OCI-LY7 (cell line): Measurements from ENCODE around the gene DNAH6. TPM values are rescaled to one million over a fixed set of nuclear protein-coding genes. Genes with fewer than 3 reads are reported as not detected.

ENCODE experiments used
- BruUV-seq: library from RNA; stranded (reverse); fragments of 400-500 nt; replicated peaks from 2 replicates; lab custom pipeline; 2021; lab: Mats Ljungman, UMichigan
- CTCF ChIA-PET: fragments of 300-600 bp; sonication (Branson Sonifier 250); formaldehyde crosslinking; loops from one replicate; lab custom pipeline; 2022; ENCODE audit warnings: antibody characterized with exemption; ENCODE audit not compliant: unreplicated experiment; lab: Charles Lee
- POLR2A ChIA-PET: fragments of 300-600 bp; sonication (Branson Sonifier 250); formaldehyde crosslinking; loops from one replicate; lab custom pipeline; 2022; ENCODE audit warnings: antibody characterized with exemption; lab: Charles Lee
- DNase-seq: peaks from one replicate; pipeline ENCODE4 v3.0.0-alpha.2; 2015; ENCODE audit warnings: low spot score
- H2AFZ ChIP-seq: fragments of 200-600 bp; sonication (generic), shearing (Covaris generic); 2 replicates; pipeline ENCODE4 v1.6.1; 2014; ENCODE audit warnings: mild to moderate bottlenecking, antibody characterized with exemption, low read length, moderate library complexity
- H3K27ac ChIP-seq: fragments of 200-600 bp; sonication (generic); 2 replicates; pipeline ENCODE4 v1.5.1; 2014; ENCODE audit warnings: mixed run types, low read depth, mild to moderate bottlenecking, moderate library complexity, low read length, inconsistent platforms; ENCODE audit not compliant: poor library complexity, severe bottlenecking
- H3K36me3 ChIP-seq: fragments of 200-600 bp; sonication (generic); 2 replicates; pipeline ENCODE4 v1.6.1; 2014; ENCODE audit warnings: mild to moderate bottlenecking, antibody characterized with exemption, low read length, moderate library complexity, mixed read lengths; ENCODE audit not compliant: insufficient read depth
- H3K4me1 ChIP-seq: fragments of 200-600 bp; sonication (generic); 2 replicates; pipeline ENCODE4 v1.5.1; 2014; ENCODE audit warnings: mild to moderate bottlenecking, low read length; ENCODE audit not compliant: insufficient read depth, poor library complexity, severe bottlenecking
- H3K4me2 ChIP-seq: fragments of 200-600 bp; sonication (generic); 2 replicates; pipeline ENCODE4 v1.6.1; 2014; ENCODE audit warnings: mild to moderate bottlenecking, low read length
- H3K4me3 ChIP-seq: fragments of 200-600 bp; sonication (generic); 2 replicates; pipeline ENCODE4 v1.5.1; 2014; ENCODE audit warnings: mild to moderate bottlenecking, low read depth, low read length; ENCODE audit not compliant: poor library complexity, severe bottlenecking
- H3K79me2 ChIP-seq: fragments of 200-600 bp; sonication (generic); 2 replicates; pipeline ENCODE4 v1.6.1; 2016; ENCODE audit warnings: low read depth, mild to moderate bottlenecking, low read length, moderate library complexity, mixed read lengths; ENCODE audit not compliant: insufficient read depth
- H3K9me2 ChIP-seq: fragments of 200-600 bp; sonication (generic); 2 replicates; pipeline ENCODE4 v1.6.1; 2016; ENCODE audit warnings: mild to moderate bottlenecking, low read length, mixed read lengths; ENCODE audit not compliant: insufficient read depth
- H3K9me3 ChIP-seq: fragments of 200-600 bp; sonication (generic); 2 replicates; pipeline ENCODE4 v1.6.1; 2014; ENCODE audit warnings: mild to moderate bottlenecking, mixed run types, low read length, mixed read lengths
- H4K20me1 ChIP-seq: fragments of 200-600 bp; sonication (generic); 2 replicates; pipeline ENCODE4 v1.6.1; 2014; ENCODE audit warnings: mild to moderate bottlenecking, antibody characterized with exemption, low read length, moderate library complexity, mixed read lengths; ENCODE audit not compliant: insufficient read depth
- EZH2phosphoT487 ChIP-seq: fragments of 200-600 bp; sonication (generic); IDR thresholded peaks from 2 replicates; pipeline ENCODE4 v1.6.1; 2018; ENCODE audit warnings: low read depth, borderline replicate concordance, mild to moderate bottlenecking, mixed run types, antibody characterized with exemption, low read length, moderate library complexity, mixed read lengths
- intact Hi-C: fragments of 100-400 bp; cut with micrococcal nuclease; formaldehyde crosslinking; loops from one replicate; pipeline ENCODE4 v1.10.0; 2022; ENCODE audit not compliant: unreplicated experiment
- total RNA-seq, 2 experiments: library from RNA; depleted of rRNA in 1 of 2; stranded (reverse); fragments of >200 nt in 1 of 2; shearing (Covaris generic) in 1 of 2; gene quantifications; 2 replicates each; pipeline ENCODE4 v1.2.3, GENCODE V29; 2014 to 2022
- TF ChIP-seq, protein P1 (sequence below): fragments of 200-600 bp; sonication (generic); conservative IDR thresholded peaks from 2 replicates; pipeline ENCODE4 v1.5.1; 2014; ENCODE audit warnings: mild to moderate bottlenecking, antibody characterized with exemption, low read length, moderate library complexity, mixed read lengths

The DNAH6 gene
- total RNA-seq, 2 experiments from 2014 or later: 0.63 to 1.6 TPM

DNA sequence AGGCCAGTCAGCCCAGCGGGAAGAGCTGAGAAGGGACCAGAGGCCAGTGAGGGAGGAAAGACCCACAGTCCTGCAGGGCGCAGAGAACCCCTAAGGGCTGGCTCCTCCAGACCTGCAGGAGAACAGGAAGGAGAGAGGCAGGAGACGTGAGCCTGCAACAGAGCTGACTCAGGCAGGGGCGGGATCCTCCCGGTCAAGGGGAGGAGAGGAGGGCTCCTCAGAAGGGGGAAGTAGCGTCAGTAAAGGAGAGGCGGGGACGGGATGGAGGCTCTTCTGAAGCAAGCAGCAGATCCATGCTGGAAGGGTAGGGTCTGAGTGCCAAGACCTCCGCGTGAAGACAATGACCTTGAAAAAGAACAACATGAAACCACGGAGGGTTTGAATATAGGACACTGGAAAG, 313.8 kb downstream of the DNAH6 start:
- no peak overlapping the region for H3K4me2 ChIP-seq
- ChIA-PET CTCF (no interaction called here), POLR2A (no interaction called here)
- no peak overlapping the region for H2AFZ ChIP-seq
- H3K9me3 ChIP-seq: no peaks in the 10 kb centered on the region; the same call in 1 of the 2 replicates
- H4K20me1 ChIP-seq: no peaks in the 10 kb centered on the region
- TF ChIP-seq, protein P1, sequence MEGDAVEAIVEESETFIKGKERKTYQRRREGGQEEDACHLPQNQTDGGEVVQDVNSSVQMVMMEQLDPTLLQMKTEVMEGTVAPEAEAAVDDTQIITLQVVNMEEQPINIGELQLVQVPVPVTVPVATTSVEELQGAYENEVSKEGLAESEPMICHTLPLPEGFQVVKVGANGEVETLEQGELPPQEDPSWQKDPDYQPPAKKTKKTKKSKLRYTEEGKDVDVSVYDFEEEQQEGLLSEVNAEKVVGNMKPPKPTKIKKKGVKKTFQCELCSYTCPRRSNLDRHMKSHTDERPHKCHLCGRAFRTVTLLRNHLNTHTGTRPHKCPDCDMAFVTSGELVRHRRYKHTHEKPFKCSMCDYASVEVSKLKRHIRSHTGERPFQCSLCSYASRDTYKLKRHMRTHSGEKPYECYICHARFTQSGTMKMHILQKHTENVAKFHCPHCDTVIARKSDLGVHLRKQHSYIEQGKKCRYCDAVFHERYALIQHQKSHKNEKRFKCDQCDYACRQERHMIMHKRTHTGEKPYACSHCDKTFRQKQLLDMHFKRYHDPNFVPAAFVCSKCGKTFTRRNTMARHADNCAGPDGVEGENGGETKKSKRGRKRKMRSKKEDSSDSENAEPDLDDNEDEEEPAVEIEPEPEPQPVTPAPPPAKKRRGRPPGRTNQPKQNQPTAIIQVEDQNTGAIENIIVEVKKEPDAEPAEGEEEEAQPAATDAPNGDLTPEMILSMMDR: no peak
- no peak for TF ChIP-seq EZH2phosphoT487
- BruUV-seq: no TSS peak
- H3K79me2 ChIP-seq: no peaks in the 10 kb centered on the region
- no peak overlapping the region for H3K27ac ChIP-seq
- DNase-seq: no peak
- intact Hi-C loops: no loop called here
- no peak overlapping the region for H3K4me3 ChIP-seq
- no peaks in the 10 kb centered on the region for H3K9me2 ChIP-seq
- peaks cover 17% of the 10 kb centered on the region for H3K4me1 ChIP-seq
- H3K36me3 ChIP-seq: no peaks in the 10 kb centered on the region

DNA sequence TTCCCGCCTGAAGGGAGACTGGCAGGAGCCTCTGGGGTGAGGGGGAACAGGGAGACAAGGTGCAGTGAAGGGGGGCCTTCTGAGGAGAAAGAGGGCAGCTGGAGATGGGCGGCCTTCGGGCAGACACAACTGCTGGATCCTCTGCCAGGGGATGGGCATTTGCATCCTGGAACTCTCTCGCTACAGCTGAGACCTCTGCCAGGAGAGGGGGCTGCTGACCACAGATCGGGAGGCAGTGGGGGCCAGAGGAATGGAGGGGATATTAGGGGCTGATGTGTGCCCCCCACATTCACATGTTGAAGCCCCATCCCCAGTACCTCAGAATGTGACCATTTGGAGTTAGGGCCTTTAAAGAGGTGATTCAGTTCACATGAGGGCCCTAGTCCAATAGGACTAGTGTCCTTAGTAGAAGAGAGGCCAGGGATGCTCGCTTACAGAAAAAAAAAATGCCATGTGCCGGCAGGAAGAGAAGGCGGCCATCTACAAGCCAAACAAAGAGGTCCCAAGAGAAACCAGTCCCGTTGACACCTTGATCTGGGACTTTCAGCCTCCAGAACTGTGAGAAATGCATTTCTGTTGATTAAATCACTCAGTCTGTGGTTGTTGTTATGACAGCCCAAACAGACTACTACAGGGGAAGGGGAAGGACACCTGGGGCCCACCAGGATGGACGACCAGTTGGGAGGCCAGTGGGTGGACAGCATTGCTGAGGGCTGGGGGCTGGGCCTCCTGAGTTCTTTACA, 314.6 kb downstream of the DNAH6 start:
- H2AFZ ChIP-seq: no peak overlapping the region
- H3K36me3 ChIP-seq: no peaks in the 10 kb centered on the region
- CTCF ChIA-PET: no interaction called here
- no peak for TF ChIP-seq EZH2phosphoT487
- TF ChIP-seq, protein P1: no peak
- intact Hi-C loops: no loop called here
- peaks cover 17% of the 10 kb centered on the region for H3K4me1 ChIP-seq
- no peaks in the 10 kb centered on the region for H3K79me2 ChIP-seq
- no TSS peak for BruUV-seq
- H3K4me2 ChIP-seq: no peak overlapping the region
- H3K27ac ChIP-seq: no peak overlapping the region
- DNase-seq: no peak
- no peaks in the 10 kb centered on the region for H4K20me1 ChIP-seq
- peaks cover 3% of the 10 kb centered on the region; the same call in 1 of the 2 replicates for H3K9me3 ChIP-seq
- no peaks in the 10 kb centered on the region for H3K9me2 ChIP-seq
- POLR2A ChIA-PET: interaction anchor here (1.4 kb wide), 1 partner anchor 13 kb away, joined by 5 read pairs; no protein-coding TSS in a partner anchor
- H3K4me3 ChIP-seq: no peak overlapping the region
